Activated CD8-positive, alpha-beta T cell treated with anti-CD3 and anti-CD28 coated beads for 36 hours (primary cell): ENCODE results near the gene KRT32. TPM values are rescaled to one million over a fixed set of nuclear protein-coding genes. Genes with fewer than 3 reads are reported as not detected.

ENCODE experiments used
- ATAC-seq: fragments of 200-7000 bp; cut with Tn5 transposase; one replicate; pipeline ENCODE4 v1.10.0; 2021; ENCODE audit warnings: mild to moderate bottlenecking, moderate library complexity
- CTCF ChIA-PET: fragments of 350-600 bp; sonication (Branson Sonifier 250); formaldehyde crosslinking; loops from one replicate; lab custom pipeline; 2021; ENCODE audit warnings: antibody characterized with exemption; lab: Charles Lee
- POLR2A ChIA-PET: fragments of 350-600 bp; sonication (Branson Sonifier 250); formaldehyde crosslinking; loops from one replicate; lab custom pipeline; 2021; ENCODE audit warnings: antibody characterized with exemption; lab: Charles Lee
- DNase-seq: peaks from one replicate; pipeline ENCODE4 v3.0.0-alpha.2; 2020
- H3K27ac Mint-ChIP-seq: one replicate; pipeline ENCODE4 v1.8.0; 2021; ENCODE audit warnings: mild to moderate bottlenecking, mixed read lengths
- H3K27me3 Mint-ChIP-seq: one replicate; pipeline ENCODE4 v1.8.0; 2021; ENCODE audit warnings: mixed read lengths
- H3K36me3 Mint-ChIP-seq: one replicate; pipeline ENCODE4 v1.8.0; 2021; ENCODE audit warnings: low read depth, mixed read lengths
- H3K4me1 Mint-ChIP-seq: one replicate; pipeline ENCODE4 v1.8.0; 2021; ENCODE audit warnings: low read depth, mixed read lengths
- H3K4me3 Mint-ChIP-seq: one replicate; pipeline ENCODE4 v1.8.0; 2021; ENCODE audit warnings: mild to moderate bottlenecking, moderate library complexity, mixed read lengths
- H3K9me3 Mint-ChIP-seq: one replicate; pipeline ENCODE4 v1.8.0; 2021; ENCODE audit warnings: mixed read lengths
- CTCF ChIP-seq: fragments of 200-600 bp; IDR thresholded peaks from one replicate; pipeline ENCODE4 v1.8.0; 2022; ENCODE audit warnings: antibody characterized with exemption, mild to moderate bottlenecking
- intact Hi-C: fragments of 100-400 bp; cut with micrococcal nuclease; formaldehyde crosslinking; loops from one replicate; pipeline ENCODE4 v1.10.0; 2022
- total RNA-seq, 2 experiments: library from RNA; stranded (reverse); gene quantifications; one replicate each; pipeline ENCODE4 v1.2.3, GENCODE V29; 2021

KRT32 gene
- total RNA-seq, 2 experiments from 2014 or later = not detected

- intact Hi-C loops = no loop called here
- no peak overlapping the region for H3K4me3 Mint-ChIP-seq
- H3K9me3 Mint-ChIP-seq = no peaks in the 10 kb centered on the region
- ATAC-seq = no peak
- no peaks in the 10 kb centered on the region for H3K36me3 Mint-ChIP-seq
- no peak overlapping the region for H3K27ac Mint-ChIP-seq
- H3K4me1 Mint-ChIP-seq = no peaks in the 10 kb centered on the region
- POLR2A ChIA-PET = no interaction called here
- CTCF ChIA-PET = no interaction called here
- no peak for DNase-seq
- H3K27me3 Mint-ChIP-seq = peaks cover 2% of the 10 kb centered on the region
- no peak for TF ChIP-seq CTCF
Measured at GRCh38 chr17:41439375-41439774, 27.8 kb downstream of the KRT32 start.

DNA sequence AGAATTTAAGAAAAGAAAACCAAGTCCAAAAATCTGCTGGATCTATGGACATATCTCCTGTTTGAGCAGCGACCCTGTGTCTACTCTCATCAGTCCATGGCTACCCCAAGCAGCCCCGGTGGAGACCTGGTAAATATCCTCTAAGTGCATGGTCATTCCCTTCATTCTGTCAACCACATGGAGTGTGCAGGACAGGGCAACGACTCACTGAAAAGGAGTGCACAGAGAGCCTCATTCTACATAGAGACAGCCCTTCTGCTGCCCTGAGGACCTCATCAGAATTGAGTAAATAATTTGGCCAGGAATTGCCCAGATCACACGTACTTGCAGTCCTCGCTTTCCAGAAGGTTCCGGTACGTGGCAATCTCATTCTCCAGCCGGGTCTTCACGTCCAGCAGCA is 29.4 kb downstream of the KRT32 start:
- POLR2A ChIA-PET = no interaction called here
- CTCF ChIA-PET = no interaction called here
- H3K9me3 Mint-ChIP-seq = no peaks in the 10 kb centered on the region
- H3K4me1 Mint-ChIP-seq = no peaks in the 10 kb centered on the region
- H3K27me3 Mint-ChIP-seq = no peaks in the 10 kb centered on the region
- H3K4me3 Mint-ChIP-seq = no peak overlapping the region
- H3K36me3 Mint-ChIP-seq = no peaks in the 10 kb centered on the region
- ATAC-seq (no peak), DNase-seq (no peak)
- TF ChIP-seq CTCF = no peak
- no peak overlapping the region for H3K27ac Mint-ChIP-seq
- intact Hi-C loops = no loop called here

DNA sequence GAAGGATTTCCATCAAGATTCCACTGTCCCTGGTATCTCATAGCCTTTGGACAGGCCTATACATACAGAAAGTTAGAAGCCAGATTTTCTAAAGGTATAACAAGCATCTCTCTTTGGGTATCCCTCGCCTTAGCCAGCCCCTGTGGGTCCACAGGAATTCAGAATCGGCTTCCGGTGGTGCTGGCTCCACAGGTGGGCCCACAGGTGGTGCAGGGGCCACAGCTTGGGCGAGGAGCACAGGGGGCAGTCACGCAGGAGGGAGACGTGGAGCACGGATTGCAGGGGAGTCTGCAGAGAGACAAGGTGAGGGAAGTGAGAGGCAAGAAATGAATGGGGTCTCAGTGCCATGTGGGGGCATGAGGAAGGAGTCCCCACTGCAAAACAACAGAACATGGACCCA is 29.9 kb downstream of the KRT32 start:
- ChIA-PET CTCF (no interaction called here), POLR2A (no interaction called here)
- Mint-ChIP-seq H3K36me3 (no peaks in the 10 kb centered on the region), H3K4me1 (no peaks in the 10 kb centered on the region), H3K4me3 (no peak overlapping the region), H3K27me3 (no peaks in the 10 kb centered on the region), H3K27ac (no peak overlapping the region), H3K9me3 (no peaks in the 10 kb centered on the region)
- intact Hi-C loops = no loop called here
- no peak for TF ChIP-seq CTCF
- DNase-seq (no peak), ATAC-seq (no peak)

DNA sequence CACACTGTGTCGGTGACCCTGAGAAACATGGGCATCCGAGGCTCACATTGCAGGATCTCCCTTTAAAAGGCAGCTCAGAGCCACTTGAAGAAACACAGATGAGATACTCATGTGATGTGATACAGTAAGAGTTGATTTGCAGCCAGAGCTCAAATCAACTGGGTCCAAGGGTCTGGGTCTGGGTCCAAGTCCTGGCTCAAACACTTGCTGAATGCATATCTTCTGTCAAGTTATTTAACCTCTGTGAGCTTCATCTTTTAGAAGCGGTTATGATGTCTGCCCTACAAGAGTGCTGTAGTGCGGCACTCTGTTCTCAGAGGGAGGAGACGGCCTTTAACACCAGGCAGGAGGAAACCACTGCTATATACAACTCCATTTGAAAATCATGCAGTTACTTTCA is 32.8 kb downstream of the KRT32 start:
- H3K4me1 Mint-ChIP-seq = no peaks in the 10 kb centered on the region
- no peaks in the 10 kb centered on the region for H3K9me3 Mint-ChIP-seq
- peaks cover 3% of the 10 kb centered on the region for H3K27me3 Mint-ChIP-seq
- CTCF ChIA-PET = interaction anchor here (0.9 to 2.2 kb wide), 2 partner anchors 13 to 229 kb away, joined by 3 to 6 read pairs; no protein-coding TSS in a partner anchor
- DNase-seq (no peak), ATAC-seq (no peak)
- no peak overlapping the region for H3K27ac Mint-ChIP-seq
- POLR2A ChIA-PET = no interaction called here
- no peaks in the 10 kb centered on the region for H3K36me3 Mint-ChIP-seq
- TF ChIP-seq CTCF = no peak
- H3K4me3 Mint-ChIP-seq = no peak overlapping the region
- intact Hi-C loops = no loop called here

DNA sequence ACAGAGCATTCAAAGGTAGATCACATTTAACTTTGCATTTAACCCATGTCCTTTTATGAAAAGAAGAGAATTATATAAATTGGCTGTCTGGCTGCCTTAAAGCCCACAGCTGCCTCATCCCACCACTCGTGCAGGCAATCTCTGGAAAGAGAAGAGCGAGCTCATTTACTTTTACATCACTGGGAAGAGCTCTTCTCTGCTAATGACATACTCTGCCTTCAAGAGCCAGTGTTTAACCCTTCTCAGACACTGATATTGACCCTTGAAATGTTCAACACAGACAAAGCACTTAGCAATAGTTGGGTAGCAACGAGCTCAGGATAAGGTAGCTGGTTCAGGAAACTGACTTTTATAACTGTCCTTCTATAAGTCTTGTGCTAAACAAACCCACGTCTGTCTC is 33.2 kb downstream of the KRT32 start:
- no peak for ATAC-seq
- H3K9me3 Mint-ChIP-seq = no peaks in the 10 kb centered on the region
- no peak for DNase-seq
- H3K27ac Mint-ChIP-seq = no peak overlapping the region
- H3K36me3 Mint-ChIP-seq = no peaks in the 10 kb centered on the region
- TF ChIP-seq CTCF = no peak
- ChIA-PET POLR2A (interaction anchor here (1.1 kb wide), 1 partner anchor 26 kb away, joined by 3 read pairs; no protein-coding TSS in a partner anchor), CTCF (interaction anchor here (0.9 to 2.2 kb wide), 2 partner anchors 14 to 229 kb away, joined by 3 to 6 read pairs; no protein-coding TSS in a partner anchor)
- no peaks in the 10 kb centered on the region for H3K4me1 Mint-ChIP-seq
- intact Hi-C loops = no loop called here
- no peak overlapping the region for H3K4me3 Mint-ChIP-seq
- H3K27me3 Mint-ChIP-seq = peaks cover 3% of the 10 kb centered on the region
